ENCODE data around the gene ZRANB3.
"Not testable (repeated sequence)": the region's sequence is repeated elsewhere in the genome, so short reads cannot be mapped to it uniquely, and the experiment has no call there.

ZRANB3 gene

GRCh38 chr2:135119582-135119981 is 411.4 kb downstream of the ZRANB3 start:
- Histone ChIP-seq H3K36me3 (ENCODE audit: insufficient read depth, low read length) (no peaks in the 10 kb centered on the region), H3K9me3 (ENCODE audit: control insufficient read depth, insufficient read depth, low read length) (no peaks in the 10 kb centered on the region), H3K4me1 (ENCODE audit: insufficient read depth, low read length) (no peaks in the 10 kb centered on the region), H3K9ac (ENCODE audit: low read depth, low read length) (no peak overlapping the region)

GRCh38 chr2:135113322-135113721 is 417.7 kb downstream of the ZRANB3 start:
- Histone ChIP-seq H3K4me1 (ENCODE audit: insufficient read depth, low read length) (no peaks in the 10 kb centered on the region), H3K9me3 (ENCODE audit: control insufficient read depth, insufficient read depth, low read length) (no peaks in the 10 kb centered on the region), H3K36me3 (ENCODE audit: insufficient read depth, low read length) (no peaks in the 10 kb centered on the region; the same call in none of the 2 replicates), H3K9ac (ENCODE audit: low read depth, low read length) (no peak overlapping the region)

GRCh38 chr2:135105513-135106316 is 425.3 kb downstream of the ZRANB3 start:
- H3K9me3 ChIP-seq (ENCODE audit: control insufficient read depth, insufficient read depth, low read length); H3K36me3 ChIP-seq (ENCODE audit: insufficient read depth, low read length); H3K4me1 ChIP-seq (ENCODE audit: insufficient read depth, low read length); H3K9ac ChIP-seq (ENCODE audit: low read depth, low read length): not testable (repeated sequence)

- Histone ChIP-seq H3K36me3 (ENCODE audit: insufficient read depth, low read length) (peaks cover 3% of the 10 kb centered on the region), H3K9ac (ENCODE audit: low read depth, low read length) (no peak overlapping the region), H3K9me3 (ENCODE audit: control insufficient read depth, insufficient read depth, low read length) (peaks cover 6% of the 10 kb centered on the region; the same call in 1 of the 2 replicates), H3K4me1 (ENCODE audit: insufficient read depth, low read length) (no peaks in the 10 kb centered on the region)
Measured at GRCh38 chr2:135103843-135104242, 427.2 kb downstream of the ZRANB3 start.

GRCh38 chr2:135099802-135100483 is 431.1 kb downstream of the ZRANB3 start:
- Histone ChIP-seq H3K4me1 (ENCODE audit: insufficient read depth, low read length) (no peaks in the 10 kb centered on the region), H3K36me3 (ENCODE audit: insufficient read depth, low read length) (peaks cover 3% of the 10 kb centered on the region), H3K9ac (ENCODE audit: low read depth, low read length) (no peak overlapping the region), H3K9me3 (ENCODE audit: control insufficient read depth, insufficient read depth, low read length) (peaks cover 6% of the 10 kb centered on the region; the same call in 1 of the 2 replicates)

GRCh38 chr2:135097532-135098231 is 433.3 kb downstream of the ZRANB3 start:
- no peaks in the 10 kb centered on the region; the same call in none of the 2 replicates for H3K36me3 ChIP-seq (ENCODE audit: insufficient read depth, low read length)
- no peaks in the 10 kb centered on the region; the same call in 1 of the 2 replicates for H3K9me3 ChIP-seq (ENCODE audit: control insufficient read depth, insufficient read depth, low read length)
- no peaks in the 10 kb centered on the region for H3K4me1 ChIP-seq (ENCODE audit: insufficient read depth, low read length)
- H3K9ac ChIP-seq (ENCODE audit: low read depth, low read length): no peak overlapping the region

- Histone ChIP-seq H3K9ac (ENCODE audit: low read depth, low read length) (no peak overlapping the region), H3K9me3 (ENCODE audit: control insufficient read depth, insufficient read depth, low read length) (no peaks in the 10 kb centered on the region), H3K4me1 (ENCODE audit: insufficient read depth, low read length) (no peaks in the 10 kb centered on the region), H3K36me3 (ENCODE audit: insufficient read depth, low read length) (no peaks in the 10 kb centered on the region; the same call in 1 of the 2 replicates)
Measured at GRCh38 chr2:135096665-135097446, 434.2 kb downstream of the ZRANB3 start.

- no peak overlapping the region for H3K9ac ChIP-seq (ENCODE audit: low read depth, low read length)
- no peaks in the 10 kb centered on the region for H3K9me3 ChIP-seq (ENCODE audit: control insufficient read depth, insufficient read depth, low read length)
- no peaks in the 10 kb centered on the region for H3K4me1 ChIP-seq (ENCODE audit: insufficient read depth, low read length)
- no peaks in the 10 kb centered on the region; the same call in 1 of the 2 replicates for H3K36me3 ChIP-seq (ENCODE audit: insufficient read depth, low read length)
Measured at GRCh38 chr2:135095591-135095990, 435.4 kb downstream of the ZRANB3 start.

- no peaks in the 10 kb centered on the region; the same call in 1 of the 2 replicates for H3K36me3 ChIP-seq (ENCODE audit: insufficient read depth, low read length)
- H3K9ac ChIP-seq (ENCODE audit: low read depth, low read length): no peak overlapping the region
- H3K4me1 ChIP-seq (ENCODE audit: insufficient read depth, low read length): no peaks in the 10 kb centered on the region
- no peaks in the 10 kb centered on the region for H3K9me3 ChIP-seq (ENCODE audit: control insufficient read depth, insufficient read depth, low read length)
Measured at GRCh38 chr2:135094508-135094907, 436.5 kb downstream of the ZRANB3 start.

GRCh38 chr2:135093670-135094330 is 437.2 kb downstream of the ZRANB3 start:
- H3K9me3 ChIP-seq (ENCODE audit: control insufficient read depth, insufficient read depth, low read length): no peaks in the 10 kb centered on the region
- no peaks in the 10 kb centered on the region; the same call in 1 of the 2 replicates for H3K36me3 ChIP-seq (ENCODE audit: insufficient read depth, low read length)
- no peak overlapping the region for H3K9ac ChIP-seq (ENCODE audit: low read depth, low read length)
- no peaks in the 10 kb centered on the region for H3K4me1 ChIP-seq (ENCODE audit: insufficient read depth, low read length)

- H3K9me3 ChIP-seq (ENCODE audit: control insufficient read depth, insufficient read depth, low read length): no peaks in the 10 kb centered on the region
- no peaks in the 10 kb centered on the region; the same call in 1 of the 2 replicates for H3K36me3 ChIP-seq (ENCODE audit: insufficient read depth, low read length)
- no peak overlapping the region for H3K9ac ChIP-seq (ENCODE audit: low read depth, low read length)
- H3K4me1 ChIP-seq (ENCODE audit: insufficient read depth, low read length): no peaks in the 10 kb centered on the region
Measured at GRCh38 chr2:135093193-135093592, 437.8 kb downstream of the ZRANB3 start.

- Histone ChIP-seq H3K36me3 (ENCODE audit: insufficient read depth, low read length) (no peaks in the 10 kb centered on the region; the same call in 1 of the 2 replicates), H3K9ac (ENCODE audit: low read depth, low read length) (no peak overlapping the region), H3K4me1 (ENCODE audit: insufficient read depth, low read length) (no peaks in the 10 kb centered on the region), H3K9me3 (ENCODE audit: control insufficient read depth, insufficient read depth, low read length) (no peaks in the 10 kb centered on the region)
Measured at GRCh38 chr2:135091681-135092080, 439.3 kb downstream of the ZRANB3 start.

- H3K4me1 ChIP-seq (ENCODE audit: insufficient read depth, low read length); H3K36me3 ChIP-seq (ENCODE audit: insufficient read depth, low read length); H3K9ac ChIP-seq (ENCODE audit: low read depth, low read length); H3K9me3 ChIP-seq (ENCODE audit: control insufficient read depth, insufficient read depth, low read length): not testable (repeated sequence)
Measured at GRCh38 chr2:135089597-135089996, 441.4 kb downstream of the ZRANB3 start.
